ENCODE data around the gene MTNR1A.

Gene MTNR1A

DNA sequence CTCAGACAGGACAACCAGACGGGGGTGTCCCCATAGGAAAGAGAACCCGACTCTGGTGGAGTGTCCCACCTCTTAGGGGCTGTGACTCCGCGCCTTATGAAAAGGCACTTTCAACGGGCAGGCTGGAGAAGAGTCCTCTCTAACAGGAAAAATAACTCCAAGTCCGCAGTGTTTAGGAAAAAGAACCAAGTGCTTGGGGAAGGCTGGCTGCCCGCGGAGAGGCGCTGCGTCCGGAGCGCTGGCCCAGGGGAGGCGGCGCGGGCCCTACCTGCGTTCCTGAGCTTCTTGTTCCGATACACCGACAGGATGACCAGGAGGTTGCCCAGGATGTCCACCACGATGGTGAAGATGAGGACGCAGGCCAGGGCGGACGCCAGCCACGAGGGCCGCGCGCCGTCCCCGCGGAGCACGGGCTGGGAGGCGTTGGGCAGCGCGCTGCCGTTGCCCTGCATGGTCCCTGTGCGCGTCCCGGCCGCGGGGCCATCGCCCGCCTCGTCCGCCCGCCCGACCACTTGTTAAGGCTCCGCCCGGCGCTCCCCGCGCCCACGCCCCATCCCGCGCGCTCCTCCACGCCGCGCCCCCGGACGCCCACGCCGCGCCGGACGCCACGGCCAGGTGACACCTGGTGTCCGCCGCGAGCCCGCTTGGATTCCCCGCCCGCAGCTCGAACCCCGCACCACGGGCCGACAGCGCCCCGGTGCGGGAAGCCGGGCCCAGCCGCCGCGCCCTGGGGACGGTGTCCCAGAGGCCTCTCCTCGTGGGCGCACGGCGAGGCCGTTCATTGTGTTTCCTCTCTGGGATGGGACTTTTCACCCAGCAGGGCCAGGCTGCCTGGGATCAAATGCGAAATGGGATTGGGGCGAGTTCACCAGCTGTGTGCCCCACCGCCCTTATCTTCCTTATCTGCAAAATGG, at the start of gene MTNR1A:
MTNR1A (minus strand) TSS at position 654 of the 914 bp plus-strand sequence; CDS start at position 452, 202 bp downstream.
- H3K27ac ChIP-seq (ENCODE audit: low read depth, low read length) = no peak within 1 kb of the TSS
- H3K9ac ChIP-seq (ENCODE audit: low read depth in 1 of 2, low read length in 2 of 2) = no peak within 1 kb of the TSS
- no peaks in the 10 kb centered on the region for H3K9me3 ChIP-seq (ENCODE audit: control insufficient read depth in 1 of 2, low read length in 2 of 2)
- no peaks in the 10 kb centered on the region for H3K4me1 ChIP-seq (ENCODE audit: control insufficient read depth in 1 of 2, insufficient read depth in 2 of 2, low read length in 2 of 2)
- peaks cover 3 to 5% of the 10 kb centered on the region in 2 donors for H3K27me3 ChIP-seq (ENCODE audit: control insufficient read depth in 1 of 2, insufficient read depth in 2 of 2, low read length in 2 of 2)
- peak within 1 kb of the TSS; percentile 69 to 77 for H3K4me3 ChIP-seq (ENCODE audit: low read depth in 1 of 2, low read length in 2 of 2)
- H3K36me3 ChIP-seq (ENCODE audit: control insufficient read depth in 1 of 2, insufficient read depth in 2 of 2, low read length in 2 of 2) = no peaks in the 10 kb centered on the region

DNA sequence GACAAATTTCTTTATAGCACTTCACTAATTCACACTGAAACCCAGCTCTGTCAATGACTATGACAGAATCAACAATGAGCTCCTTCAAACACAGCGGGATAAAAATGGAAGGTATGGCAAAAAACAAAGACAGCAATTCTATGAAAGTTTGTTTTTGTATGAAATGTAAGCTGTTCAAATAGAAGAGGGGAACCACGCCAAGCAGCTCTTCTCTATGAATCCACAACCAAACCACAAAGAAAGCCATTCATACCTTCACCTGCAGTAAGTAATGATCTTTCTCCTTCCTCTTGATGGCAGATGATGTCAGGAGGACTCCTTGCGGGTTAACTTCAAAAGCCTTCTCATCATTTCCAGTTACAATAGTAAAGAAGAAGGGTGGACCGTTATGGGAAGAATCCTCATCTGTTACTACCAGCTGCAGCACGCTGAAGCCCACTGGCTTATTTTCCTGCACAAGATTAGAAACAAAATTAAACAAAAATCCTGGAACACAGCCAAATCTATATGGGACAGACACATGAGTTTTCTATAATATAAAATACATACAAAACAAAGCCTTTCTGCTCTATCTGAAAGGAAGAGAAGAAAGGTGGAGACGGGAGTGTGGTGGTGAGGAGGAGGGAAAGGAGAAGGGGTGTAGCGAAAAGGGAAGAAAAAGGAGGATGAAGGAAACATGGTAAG, 48.9 kb upstream of the MTNR1A start:
- no peaks in the 10 kb centered on the region for H3K9me3 ChIP-seq (ENCODE audit: control insufficient read depth in 1 of 2, low read length in 2 of 2)
- no peak overlapping the region for H3K9ac ChIP-seq (ENCODE audit: low read depth in 1 of 2, low read length in 2 of 2)
- peaks cover 57 to 88% of the 10 kb centered on the region in 2 donors for H3K36me3 ChIP-seq (ENCODE audit: control insufficient read depth in 1 of 2, insufficient read depth in 2 of 2, low read length in 2 of 2)
- no peak overlapping the region for H3K4me3 ChIP-seq (ENCODE audit: low read depth in 1 of 2, low read length in 2 of 2)
- H3K27me3 ChIP-seq (ENCODE audit: control insufficient read depth in 1 of 2, insufficient read depth in 2 of 2, low read length in 2 of 2) = no peaks in the 10 kb centered on the region
- H3K4me1 ChIP-seq (ENCODE audit: control insufficient read depth in 1 of 2, insufficient read depth in 2 of 2, low read length in 2 of 2) = no peaks in the 10 kb centered on the region
- H3K27ac ChIP-seq (ENCODE audit: low read depth, low read length) = no peak overlapping the region

DNA sequence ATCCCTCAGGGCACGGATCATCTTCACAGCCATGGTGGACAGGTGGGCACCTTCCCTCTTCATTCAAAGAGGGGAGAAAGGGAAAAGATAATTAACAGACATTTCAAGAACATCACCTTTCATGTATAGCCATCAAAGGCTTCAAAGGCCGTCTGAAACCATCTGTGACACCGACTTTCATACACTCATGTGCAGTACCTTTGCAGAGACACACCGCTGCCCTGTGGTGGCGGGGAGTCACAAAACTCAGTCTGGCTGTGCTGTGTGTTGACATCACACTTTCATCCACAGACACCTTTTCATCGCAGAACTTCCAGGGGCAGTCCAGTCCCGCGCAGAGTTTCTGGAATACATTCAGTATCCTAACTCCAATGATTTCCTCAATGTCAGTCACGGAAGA, 47.6 kb upstream of the MTNR1A start:
- Histone ChIP-seq H3K9me3 (ENCODE audit: control insufficient read depth in 1 of 2, low read length in 2 of 2) (no peaks in the 10 kb centered on the region), H3K27me3 (ENCODE audit: control insufficient read depth in 1 of 2, insufficient read depth in 2 of 2, low read length in 2 of 2) (no peaks in the 10 kb centered on the region), H3K27ac (ENCODE audit: low read depth, low read length) (no peak overlapping the region), H3K36me3 (ENCODE audit: control insufficient read depth in 1 of 2, insufficient read depth in 2 of 2, low read length in 2 of 2) (peaks cover 54 to 88% of the 10 kb centered on the region in 2 donors), H3K4me1 (ENCODE audit: control insufficient read depth in 1 of 2, insufficient read depth in 2 of 2, low read length in 2 of 2) (no peaks in the 10 kb centered on the region), H3K4me3 (ENCODE audit: low read depth in 1 of 2, low read length in 2 of 2) (no peak overlapping the region), H3K9ac (ENCODE audit: low read depth in 1 of 2, low read length in 2 of 2) (no peak overlapping the region)

DNA sequence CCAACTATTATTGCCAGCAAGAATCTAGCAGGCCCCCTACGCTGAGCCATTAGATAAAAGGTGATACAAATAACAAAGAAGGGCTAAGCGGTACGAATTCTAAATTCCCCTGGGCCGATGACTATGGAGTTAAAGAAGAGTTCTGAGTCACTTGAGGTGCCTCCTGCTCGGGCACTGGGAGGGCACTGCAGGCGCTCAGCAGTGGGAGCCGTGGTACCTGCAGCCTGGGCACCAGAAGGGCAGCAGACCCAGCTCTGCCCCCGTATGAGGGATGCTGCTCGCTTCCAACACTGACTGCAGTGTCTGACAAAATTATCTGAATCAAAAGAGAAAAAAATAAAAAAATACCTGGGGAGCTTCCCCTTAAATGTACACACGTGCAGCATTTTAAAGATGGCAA, 44.1 kb upstream of the MTNR1A start:
- H3K36me3 ChIP-seq (ENCODE audit: control insufficient read depth in 1 of 2, insufficient read depth in 2 of 2, low read length in 2 of 2) = peaks cover 58 to 92% of the 10 kb centered on the region in 2 donors
- H3K9ac ChIP-seq (ENCODE audit: low read depth in 1 of 2, low read length in 2 of 2) = no peak overlapping the region
- H3K9me3 ChIP-seq (ENCODE audit: control insufficient read depth in 1 of 2, low read length in 2 of 2) = no peaks in the 10 kb centered on the region
- no peaks in the 10 kb centered on the region for H3K4me1 ChIP-seq (ENCODE audit: control insufficient read depth in 1 of 2, insufficient read depth in 2 of 2, low read length in 2 of 2)
- H3K27me3 ChIP-seq (ENCODE audit: control insufficient read depth in 1 of 2, insufficient read depth in 2 of 2, low read length in 2 of 2) = no peaks in the 10 kb centered on the region
- no peak overlapping the region for H3K4me3 ChIP-seq (ENCODE audit: low read depth in 1 of 2, low read length in 2 of 2)
- no peak overlapping the region for H3K27ac ChIP-seq (ENCODE audit: low read depth, low read length)

DNA sequence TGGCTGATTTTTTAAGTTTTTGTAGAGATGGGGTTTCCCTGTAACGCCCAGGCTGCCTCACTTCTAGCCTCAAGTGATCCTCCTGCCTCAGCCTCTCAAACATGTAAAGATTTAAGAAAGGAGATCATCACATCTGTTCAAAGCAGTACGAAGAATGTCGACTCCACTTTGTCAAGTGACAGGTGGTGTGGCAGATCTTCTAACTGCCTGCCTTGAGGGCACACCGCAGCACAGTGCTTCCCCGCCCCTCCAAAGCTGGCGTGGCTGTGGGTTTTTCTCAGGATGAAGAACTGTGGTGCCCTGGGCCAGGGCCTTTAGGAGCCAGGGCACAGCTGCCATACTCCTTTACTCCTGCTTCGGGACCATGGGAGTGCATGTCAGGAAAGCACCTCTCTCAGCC, 43.3 kb upstream of the MTNR1A start:
- no peak overlapping the region for H3K4me3 ChIP-seq (ENCODE audit: low read depth in 1 of 2, low read length in 2 of 2)
- H3K27me3 ChIP-seq (ENCODE audit: control insufficient read depth in 1 of 2, insufficient read depth in 2 of 2, low read length in 2 of 2) = no peaks in the 10 kb centered on the region
- H3K9ac ChIP-seq (ENCODE audit: low read depth in 1 of 2, low read length in 2 of 2) = no peak overlapping the region
- H3K27ac ChIP-seq (ENCODE audit: low read depth, low read length) = no peak overlapping the region
- H3K4me1 ChIP-seq (ENCODE audit: control insufficient read depth in 1 of 2, insufficient read depth in 2 of 2, low read length in 2 of 2) = no peaks in the 10 kb centered on the region
- H3K9me3 ChIP-seq (ENCODE audit: control insufficient read depth in 1 of 2, low read length in 2 of 2) = no peaks in the 10 kb centered on the region
- peaks cover 60 to 86% of the 10 kb centered on the region in 2 donors for H3K36me3 ChIP-seq (ENCODE audit: control insufficient read depth in 1 of 2, insufficient read depth in 2 of 2, low read length in 2 of 2)

DNA sequence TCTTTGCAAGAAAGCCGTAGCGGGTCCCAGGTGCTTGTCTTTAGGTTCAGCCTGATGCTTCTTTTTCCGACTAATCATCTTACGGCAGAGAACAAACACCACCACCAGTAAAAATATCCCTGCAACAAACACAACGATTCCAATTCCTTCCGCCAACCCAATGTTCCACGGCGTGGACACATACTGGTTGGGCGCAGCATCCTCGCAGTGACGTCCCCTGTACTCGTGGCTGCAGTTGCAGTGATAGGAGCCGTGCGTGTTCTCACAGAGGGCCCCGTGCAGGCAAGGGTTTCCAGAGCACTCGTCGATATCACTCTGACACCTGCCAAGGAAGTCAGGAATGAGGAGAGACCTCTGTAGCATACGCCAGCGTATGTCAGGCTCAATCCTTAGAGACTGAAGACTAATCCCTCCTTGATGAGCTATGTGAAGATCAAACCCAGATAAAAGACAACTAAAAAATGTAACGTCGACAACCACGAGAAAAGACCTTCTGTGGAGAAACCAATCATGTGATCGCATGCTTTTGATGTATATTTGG, 41.6 kb upstream of the MTNR1A start:
- Histone ChIP-seq H3K9me3 (ENCODE audit: control insufficient read depth in 1 of 2, low read length in 2 of 2) (no peaks in the 10 kb centered on the region), H3K4me1 (ENCODE audit: control insufficient read depth in 1 of 2, insufficient read depth in 2 of 2, low read length in 2 of 2) (no peaks in the 10 kb centered on the region), H3K9ac (ENCODE audit: low read depth in 1 of 2, low read length in 2 of 2) (no peak overlapping the region), H3K27ac (ENCODE audit: low read depth, low read length) (no peak overlapping the region), H3K36me3 (ENCODE audit: control insufficient read depth in 1 of 2, insufficient read depth in 2 of 2, low read length in 2 of 2) (peaks cover 56 to 83% of the 10 kb centered on the region in 2 donors), H3K4me3 (ENCODE audit: low read depth in 1 of 2, low read length in 2 of 2) (no peak overlapping the region), H3K27me3 (ENCODE audit: control insufficient read depth in 1 of 2, insufficient read depth in 2 of 2, low read length in 2 of 2) (no peaks in the 10 kb centered on the region)

DNA sequence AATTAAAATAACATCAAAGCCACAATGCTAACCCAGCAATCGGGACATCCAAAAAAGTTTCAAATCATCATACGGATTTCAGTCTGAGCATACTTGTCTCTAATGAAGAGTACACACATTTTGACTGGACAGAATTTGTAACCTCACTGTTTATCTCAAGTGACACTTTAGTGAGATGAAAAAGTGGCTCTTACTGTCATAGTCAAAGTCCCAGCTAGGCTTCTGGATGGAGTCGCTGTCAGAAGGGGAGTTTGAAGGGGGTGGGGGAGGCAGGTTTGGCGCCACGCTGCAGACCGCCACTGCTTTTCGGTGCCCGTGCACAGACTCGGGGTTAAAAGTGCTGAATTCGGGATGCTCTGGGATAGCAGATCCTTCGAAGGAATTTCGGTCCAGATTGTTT, 41.0 kb upstream of the MTNR1A start:
- Histone ChIP-seq H3K36me3 (ENCODE audit: control insufficient read depth in 1 of 2, insufficient read depth in 2 of 2, low read length in 2 of 2) (peaks cover 56 to 83% of the 10 kb centered on the region in 2 donors), H3K4me1 (ENCODE audit: control insufficient read depth in 1 of 2, insufficient read depth in 2 of 2, low read length in 2 of 2) (no peaks in the 10 kb centered on the region), H3K27ac (ENCODE audit: low read depth, low read length) (no peak overlapping the region), H3K27me3 (ENCODE audit: control insufficient read depth in 1 of 2, insufficient read depth in 2 of 2, low read length in 2 of 2) (no peaks in the 10 kb centered on the region), H3K9me3 (ENCODE audit: control insufficient read depth in 1 of 2, low read length in 2 of 2) (no peaks in the 10 kb centered on the region), H3K9ac (ENCODE audit: low read depth in 1 of 2, low read length in 2 of 2) (no peak overlapping the region), H3K4me3 (ENCODE audit: low read depth in 1 of 2, low read length in 2 of 2) (no peak overlapping the region)

DNA sequence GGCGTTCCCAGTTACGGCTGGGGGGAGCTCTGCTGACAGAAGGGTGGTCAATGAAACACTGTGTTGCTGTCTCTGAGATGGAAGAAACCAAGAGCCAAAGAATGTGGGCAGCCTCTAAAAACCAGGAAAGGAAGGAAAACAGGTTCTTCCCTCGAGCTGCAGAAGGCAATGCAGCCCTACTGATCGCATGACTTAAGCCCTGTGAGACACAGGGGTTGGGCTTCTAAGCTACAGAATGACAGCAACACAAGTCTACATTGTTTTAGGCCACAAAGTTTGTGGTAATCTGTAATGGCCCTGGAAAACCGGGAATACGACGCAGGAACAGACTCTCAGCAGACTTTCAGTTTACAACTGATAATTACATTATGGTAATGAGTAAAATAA, 38.2 kb upstream of the MTNR1A start:
- no peak overlapping the region for H3K4me3 ChIP-seq (ENCODE audit: low read depth in 1 of 2, low read length in 2 of 2)
- H3K27ac ChIP-seq (ENCODE audit: low read depth, low read length) = no peak overlapping the region
- H3K4me1 ChIP-seq (ENCODE audit: control insufficient read depth in 1 of 2, insufficient read depth in 2 of 2, low read length in 2 of 2) = no peaks in the 10 kb centered on the region
- H3K9me3 ChIP-seq (ENCODE audit: control insufficient read depth in 1 of 2, low read length in 2 of 2) = no peaks in the 10 kb centered on the region
- H3K27me3 ChIP-seq (ENCODE audit: control insufficient read depth in 1 of 2, insufficient read depth in 2 of 2, low read length in 2 of 2) = no peaks in the 10 kb centered on the region
- peaks cover 49 to 83% of the 10 kb centered on the region in 2 donors for H3K36me3 ChIP-seq (ENCODE audit: control insufficient read depth in 1 of 2, insufficient read depth in 2 of 2, low read length in 2 of 2)
- H3K9ac ChIP-seq (ENCODE audit: low read depth in 1 of 2, low read length in 2 of 2) = no peak overlapping the region

DNA sequence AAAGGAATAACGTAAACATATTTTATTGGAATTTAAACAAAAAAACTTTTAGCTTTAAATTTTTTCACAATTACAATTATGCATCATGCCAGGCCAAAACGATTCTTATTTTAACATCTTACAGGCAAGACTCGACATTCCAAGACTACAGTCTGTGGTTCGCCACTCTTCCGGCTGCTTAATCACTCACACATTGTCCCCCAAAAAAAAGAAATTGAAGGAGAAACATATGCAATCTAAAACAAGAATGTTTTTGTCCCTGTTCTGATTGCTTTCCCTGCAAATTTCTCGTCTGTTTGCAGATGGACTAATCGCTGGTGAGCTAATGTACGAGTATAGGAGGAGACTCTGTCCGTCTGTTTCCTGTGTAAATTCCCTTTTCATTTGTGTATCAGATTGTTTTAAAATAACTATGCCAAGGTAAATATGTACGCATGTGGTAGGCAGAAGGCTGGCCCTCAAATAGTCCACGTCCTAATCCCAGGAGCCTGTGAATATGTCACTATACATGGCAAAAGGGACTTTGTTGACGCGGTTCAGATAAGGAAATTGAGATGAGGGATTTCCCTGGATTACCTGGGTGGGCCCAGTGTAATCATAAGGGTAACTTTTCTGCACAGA, 37.7 kb upstream of the MTNR1A start:
- Histone ChIP-seq H3K9ac (ENCODE audit: low read depth in 1 of 2, low read length in 2 of 2) (no peak overlapping the region), H3K9me3 (ENCODE audit: control insufficient read depth in 1 of 2, low read length in 2 of 2) (no peaks in the 10 kb centered on the region), H3K27me3 (ENCODE audit: control insufficient read depth in 1 of 2, insufficient read depth in 2 of 2, low read length in 2 of 2) (no peaks in the 10 kb centered on the region), H3K4me3 (ENCODE audit: low read depth in 1 of 2, low read length in 2 of 2) (no peak overlapping the region), H3K27ac (ENCODE audit: low read depth, low read length) (no peak overlapping the region), H3K36me3 (ENCODE audit: control insufficient read depth in 1 of 2, insufficient read depth in 2 of 2, low read length in 2 of 2) (peaks cover 47 to 83% of the 10 kb centered on the region in 2 donors), H3K4me1 (ENCODE audit: control insufficient read depth in 1 of 2, insufficient read depth in 2 of 2, low read length in 2 of 2) (no peaks in the 10 kb centered on the region)

DNA sequence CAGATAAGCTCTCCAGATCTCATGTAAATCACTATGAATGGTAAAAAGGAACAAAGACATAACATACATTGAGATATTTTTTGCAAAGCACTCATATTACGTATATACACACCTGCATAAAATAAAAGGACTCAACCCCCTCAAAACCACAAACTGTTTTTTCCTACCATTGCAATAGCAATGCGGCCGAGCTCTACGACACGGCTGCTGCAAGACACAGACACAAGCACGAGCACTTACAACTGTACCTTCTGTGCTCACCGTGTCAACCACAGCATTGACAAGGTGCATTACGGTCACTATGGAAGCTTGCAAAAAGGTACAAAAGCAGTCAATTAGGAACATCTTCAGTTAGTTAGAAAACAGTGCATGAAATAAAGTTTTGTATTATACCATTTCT, 37.1 kb upstream of the MTNR1A start:
- Histone ChIP-seq H3K27ac (ENCODE audit: low read depth, low read length) (no peak overlapping the region), H3K4me3 (ENCODE audit: low read depth in 1 of 2, low read length in 2 of 2) (no peak overlapping the region), H3K9ac (ENCODE audit: low read depth in 1 of 2, low read length in 2 of 2) (no peak overlapping the region), H3K9me3 (ENCODE audit: control insufficient read depth in 1 of 2, low read length in 2 of 2) (no peaks in the 10 kb centered on the region), H3K4me1 (ENCODE audit: control insufficient read depth in 1 of 2, insufficient read depth in 2 of 2, low read length in 2 of 2) (no peaks in the 10 kb centered on the region), H3K36me3 (ENCODE audit: control insufficient read depth in 1 of 2, insufficient read depth in 2 of 2, low read length in 2 of 2) (peaks cover 43 to 76% of the 10 kb centered on the region in 2 donors), H3K27me3 (ENCODE audit: control insufficient read depth in 1 of 2, insufficient read depth in 2 of 2, low read length in 2 of 2) (no peaks in the 10 kb centered on the region)

All from duodenal mucosa (tissue), 2 donors.